HG03469 (cell line): ENCODE data around the gene SNRNP200.
A peak's percentile ranks its signal among the peaks of the same experiment; 100 is the strongest.
"Not testable (repeated sequence)": the region's sequence is repeated elsewhere in the genome, so short reads cannot be mapped to it uniquely, and the experiment has no call there.

Experiments
- ATAC-seq: cut with Tn5 transposase; IDR thresholded peaks from one replicate; pipeline ENCODE4 v1.9.1; 2021; ENCODE audit warnings: mild to moderate bottlenecking, moderate library complexity, moderate number of reproducible peaks; ENCODE audit not compliant: unreplicated experiment

The SNRNP200 gene

GRCh38 chr2:96276787-96277499, 28.4 kb downstream of the SNRNP200 start:
- ATAC-seq, result no peak

- no peak for ATAC-seq
These were observed 30.8 kb downstream of the SNRNP200 start for GRCh38 chr2:96274355-96275056.

- ATAC-seq, result no peak
These were observed 31.6 kb downstream of the SNRNP200 start for GRCh38 chr2:96273763-96274162.

- ATAC-seq, result no peak
These were observed 33.4 kb downstream of the SNRNP200 start for GRCh38 chr2:96271995-96272394.

- ATAC-seq, result no peak
These were observed 38.0 kb downstream of the SNRNP200 start for GRCh38 chr2:96267159-96267971.

- ATAC-seq, result peak; percentile 81
These were observed 39.3 kb downstream of the SNRNP200 start, which contains the start of the genes CIAO1 and TMEM127 for GRCh38 chr2:96265840-96266679. CIAO1 (plus strand) TSS chr2:96266225; CDS start chr2:96266351, 126 bp downstream. TMEM127 (minus strand) TSS chr2:96265997; CDS start chr2:96265381, 616 bp downstream.

- no peak for ATAC-seq
These were observed 40.0 kb downstream of the SNRNP200 start for GRCh38 chr2:96265349-96265839.

GRCh38 chr2:96264656-96265348, 40.5 kb downstream of the SNRNP200 start:
- ATAC-seq, result no peak

GRCh38 chr2:96264086-96264485, 41.3 kb downstream of the SNRNP200 start:
- ATAC-seq, result no peak

GRCh38 chr2:96262306-96262705, 43.0 kb downstream of the SNRNP200 start:
- no peak for ATAC-seq

- no peak for ATAC-seq
These were observed 43.9 kb downstream of the SNRNP200 start for GRCh38 chr2:96261328-96262003.

GRCh38 chr2:96260387-96261260, 44.7 kb downstream of the SNRNP200 start:
- ATAC-seq, result no peak

- ATAC-seq, result no peak
These were observed 45.8 kb downstream of the SNRNP200 start for GRCh38 chr2:96259497-96259921.

- ATAC-seq, result no peak
These were observed 47.0 kb downstream of the SNRNP200 start for GRCh38 chr2:96258166-96259022.

GRCh38 chr2:96257744-96258143, 47.6 kb downstream of the SNRNP200 start:
- not testable (repeated sequence) for ATAC-seq

- no peak for ATAC-seq
These were observed 48.7 kb downstream of the SNRNP200 start for GRCh38 chr2:96256611-96257113.

GRCh38 chr2:96254571-96254970, 50.8 kb downstream of the SNRNP200 start:
- no peak for ATAC-seq
